T-cell (primary cell): ENCODE data around the gene HEXD. TPM values are rescaled to one million over a fixed set of nuclear protein-coding genes. Genes with fewer than 3 reads are reported as not detected.

Experiments used
- ATAC-seq, 4 experiments: fragments of 200-7000 bp in 3 of 4; fragments of 150-1000 bp in 1 of 4; cut with Tn5 transposase; replicated peaks in 1 of 4; 1 replicate in 3 of 4; 2 replicates in 1 of 4; pipeline ENCODE4 v1.10.0; 2021; ENCODE audit warnings: moderate library complexity in 3 of 4, mild to moderate bottlenecking in 2 of 4, moderate number of reproducible peaks in 1 of 4
- CTCF ChIA-PET, 2 donors: fragments of 300-600 bp; sonication (Branson Sonifier 250); formaldehyde crosslinking; loops; one replicate each; lab custom pipeline; 2022; ENCODE audit warnings: antibody characterized with exemption in 2 of 2; lab: Charles Lee
- POLR2A ChIA-PET, 2 donors: fragments of 300-600 bp; sonication (Branson Sonifier 250); formaldehyde crosslinking; loops; one replicate each; lab custom pipeline; 2022; ENCODE audit warnings: antibody characterized with exemption in 2 of 2; lab: Charles Lee
- DNase-seq, 35 experiments: peaks; one replicate each; pipeline versions ENCODE4 v3.0.0 to v3.0.0-alpha.2; 2013 to 2023
- H3K27ac ChIP-seq: one replicate; pipeline ENCODE4 v1.5.1; 2013; ENCODE audit warnings: low read length
- H3K27me3 ChIP-seq, 2 experiments: replicated peaks in 1 of 2; 1 replicate in 1 of 2; 2 replicates in 1 of 2; pipeline versions ENCODE4 v1.6.1 to v1.7.0; 2013; ENCODE audit warnings: low read length in 1 of 2, mixed read lengths in 1 of 2; ENCODE audit not compliant: control insufficient read depth in 2 of 2, insufficient read depth in 2 of 2; ENCODE audit errors: extremely low read depth in 1 of 2
- H3K36me3 ChIP-seq, 2 donors: 1 replicate in 1 of 2; 2 replicates in 1 of 2; pipeline versions ENCODE4 v1.6.1 to v1.7.0; 2013; ENCODE audit warnings: low read length in 1 of 2; ENCODE audit not compliant: control insufficient read depth in 2 of 2, insufficient read depth in 1 of 2; ENCODE audit errors: extremely low read depth in 1 of 2
- H3K4me1 ChIP-seq, 2 experiments: 1 replicate in 1 of 2; 2 replicates in 1 of 2; pipeline versions ENCODE4 v1.6.1 to v1.7.0; 2013; ENCODE audit warnings: low read length in 2 of 2, mixed read lengths in 1 of 2; ENCODE audit not compliant: insufficient read depth in 2 of 2, control insufficient read depth in 1 of 2; ENCODE audit errors: extremely low read depth in 1 of 2
- H3K4me3 ChIP-seq, 2 donors: 1 replicate in 1 of 2; 2 replicates in 1 of 2; pipeline versions ENCODE4 v1.5.1 to v1.7.0; 2013; ENCODE audit warnings: mild to moderate bottlenecking in 2 of 2, low read length in 1 of 2, moderate library complexity in 1 of 2; ENCODE audit not compliant: control insufficient read depth in 1 of 2; ENCODE audit errors: extremely low read depth in 1 of 2
- H3K9me3 ChIP-seq: 2 replicates; pipeline ENCODE4 v1.7.0; 2013
- H3K27ac Mint-ChIP-seq, 2 donors: one replicate each; pipeline ENCODE4 v1.8.0; 2020 to 2021; ENCODE audit warnings: mild to moderate bottlenecking in 2 of 2, mixed read lengths in 2 of 2
- H3K27me3 Mint-ChIP-seq, 2 donors: one replicate each; pipeline ENCODE4 v1.8.0; 2021 to 2022; ENCODE audit warnings: mixed read lengths in 2 of 2
- H3K36me3 Mint-ChIP-seq: one replicate; pipeline ENCODE4 v1.8.0; 2021; ENCODE audit warnings: mixed read lengths
- H3K4me1 Mint-ChIP-seq, 3 donors: one replicate each; pipeline ENCODE4 v1.8.0; 2020 to 2022; ENCODE audit warnings: mixed read lengths in 3 of 3, mild to moderate bottlenecking in 1 of 3
- H3K4me3 Mint-ChIP-seq, 3 donors: one replicate each; pipeline ENCODE4 v1.8.0; 2020 to 2022; ENCODE audit warnings: mild to moderate bottlenecking in 3 of 3, mixed read lengths in 3 of 3, moderate library complexity in 3 of 3
- H3K9me3 Mint-ChIP-seq, 3 donors: one replicate each; pipeline ENCODE4 v1.8.0; 2020 to 2022; ENCODE audit warnings: mixed read lengths in 3 of 3
- WGBS: methylation state at CpG from one replicate; pipeline ENCODE4 v1.1.5; 2013; ENCODE audit warnings: missing lambda C conversion rate; ENCODE audit not compliant: insufficient coverage; 5-methylcytosine and 5-hydroxymethylcytosine counted together
- total RNA-seq, 35 experiments: library from RNA in 6 of 35; stranded (reverse) in 6 of 35; fragments of 120-200 nt in 1 of 35; gene quantifications; one replicate each; pipeline versions ENCODE4 v1.2.1 to v1.2.4 and lab custom pipeline; 2013 to 2026

HEXD gene
- total RNA-seq, 5 donors from 2014 or later (not counting 1 experiment from before 2014, with no cell fraction given): 51.2 to 128 (median 113) TPM

GRCh38 chr17:82400830-82401229, 17.3 kb upstream of the HEXD start:
- H3K27ac Mint-ChIP-seq: peak overlapping the region; percentile 92 to 93
- H3K4me3 Mint-ChIP-seq: peak overlapping the region; percentile 75 to 84 (median 84)
- Histone ChIP-seq H3K27me3 (no peaks in the 10 kb centered on the region), H3K36me3 (peaks cover 9 to 11% of the 10 kb centered on the region in 2 donors), H3K4me3 (peak overlapping the region; percentile 23 to 25), H3K4me1 (peaks cover 0 to 18% of the 10 kb centered on the region in 2 experiments), H3K27ac (no peak overlapping the region), H3K9me3 (no peaks in the 10 kb centered on the region)
- POLR2A ChIA-PET: interaction anchor here in 1 of 2 donors (0.7 kb wide), 1 partner anchor 157 kb away, joined by 8 read pairs; no protein-coding TSS in a partner anchor
- ATAC-seq (peak; percentile 75 to 91 (median 90)), DNase-seq (peak in 34 of 35 experiments; percentile 14 to 71 (median 29))
- no peaks in the 10 kb centered on the region for H3K27me3 Mint-ChIP-seq
- WGBS: 3% methylated on average over 13 of the region's 19 CpGs
- H3K4me1 Mint-ChIP-seq: peaks cover 15 to 16% (median 16%) of the 10 kb centered on the region in 3 donors
- CTCF ChIA-PET: no interaction called here
- H3K9me3 Mint-ChIP-seq: no peaks in the 10 kb centered on the region
- peaks cover 15% of the 10 kb centered on the region for H3K36me3 Mint-ChIP-seq

DNA sequence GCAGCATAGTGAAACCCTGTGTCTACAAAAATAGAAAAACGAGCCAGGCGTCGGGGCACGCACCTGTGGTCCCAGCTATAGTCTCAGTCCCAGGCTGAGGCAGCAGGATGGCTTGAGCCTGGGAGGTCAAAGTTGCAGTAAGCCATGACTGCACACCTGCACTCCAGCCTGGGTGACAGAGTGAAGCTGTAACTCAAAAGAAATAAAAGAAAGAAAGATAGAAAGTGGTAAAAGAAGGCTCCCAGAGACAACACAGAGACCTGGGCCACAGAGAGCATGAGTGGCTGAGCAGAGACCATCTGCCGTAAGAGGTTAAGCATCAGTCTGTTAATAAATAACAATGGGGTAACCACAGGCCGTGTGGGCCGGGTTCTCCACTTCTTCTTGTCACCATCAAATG, 15.3 kb upstream of the HEXD start:
- 97% methylated on average over 4 of the region's 7 CpGs for WGBS
- Histone ChIP-seq H3K4me1 (peaks cover 0 to 18% of the 10 kb centered on the region in 2 experiments), H3K27me3 (no peaks in the 10 kb centered on the region), H3K9me3 (no peaks in the 10 kb centered on the region), H3K36me3 (peaks cover 8 to 9% of the 10 kb centered on the region in 2 donors), H3K4me3 (no peak overlapping the region), H3K27ac (no peak overlapping the region)
- peaks cover 15 to 16% (median 16%) of the 10 kb centered on the region in 3 donors for H3K4me1 Mint-ChIP-seq
- no peaks in the 10 kb centered on the region for H3K9me3 Mint-ChIP-seq
- H3K36me3 Mint-ChIP-seq: peaks cover 17% of the 10 kb centered on the region
- CTCF ChIA-PET: no interaction called here
- DNase-seq: no peak
- H3K4me3 Mint-ChIP-seq: no peak overlapping the region
- H3K27ac Mint-ChIP-seq: no peak overlapping the region
- ATAC-seq: no peak
- no peaks in the 10 kb centered on the region for H3K27me3 Mint-ChIP-seq
- POLR2A ChIA-PET: no interaction called here

DNA sequence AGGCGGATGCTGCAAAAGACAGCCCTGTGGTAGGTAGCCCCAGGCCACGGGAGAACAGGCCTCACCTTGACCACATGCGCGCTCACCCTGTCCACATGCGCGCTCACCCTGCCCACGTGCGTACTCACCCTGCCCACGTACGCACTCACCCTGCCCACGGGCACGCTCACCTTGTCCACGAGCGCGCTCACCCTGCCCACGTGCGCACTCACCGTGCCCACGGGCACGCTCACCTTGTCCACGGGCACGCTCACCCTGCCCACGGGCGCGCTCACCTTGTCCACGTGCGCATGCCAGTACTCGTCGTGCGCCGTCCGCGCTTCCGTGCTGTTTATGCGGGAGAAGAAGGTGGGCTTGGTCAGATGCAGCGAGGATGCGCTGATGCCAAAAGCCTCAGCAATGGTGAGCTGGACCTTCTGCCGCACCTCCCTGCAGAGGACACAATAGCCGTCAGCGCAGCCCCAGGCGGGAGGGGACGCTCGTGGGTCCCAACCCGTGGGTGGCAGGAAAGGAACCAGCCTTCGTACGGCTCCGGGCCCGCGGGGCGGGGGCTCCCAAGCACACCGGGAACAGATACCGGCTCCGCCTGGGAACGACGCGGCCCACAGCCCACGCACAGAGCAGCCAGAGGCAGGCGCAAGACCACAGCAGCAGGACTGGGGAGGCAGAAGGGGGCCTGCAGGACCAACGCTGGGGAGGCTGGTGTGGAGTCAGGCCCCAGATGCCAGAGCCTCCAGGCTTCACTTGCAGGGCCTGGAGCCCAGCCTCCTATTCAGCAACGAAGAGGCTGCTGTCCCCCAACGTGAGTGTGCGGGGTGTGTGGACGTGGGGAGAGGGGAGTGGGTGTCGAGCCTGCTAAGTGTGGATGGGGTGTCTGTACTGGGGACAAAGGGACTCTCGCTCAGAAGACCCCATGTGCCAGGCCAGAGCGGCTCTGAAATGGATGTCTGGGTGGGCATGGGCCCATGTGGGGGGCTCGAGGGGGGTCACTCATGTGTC, 14.2 kb upstream of the HEXD start:
- CTCF ChIA-PET: no interaction called here

DNA sequence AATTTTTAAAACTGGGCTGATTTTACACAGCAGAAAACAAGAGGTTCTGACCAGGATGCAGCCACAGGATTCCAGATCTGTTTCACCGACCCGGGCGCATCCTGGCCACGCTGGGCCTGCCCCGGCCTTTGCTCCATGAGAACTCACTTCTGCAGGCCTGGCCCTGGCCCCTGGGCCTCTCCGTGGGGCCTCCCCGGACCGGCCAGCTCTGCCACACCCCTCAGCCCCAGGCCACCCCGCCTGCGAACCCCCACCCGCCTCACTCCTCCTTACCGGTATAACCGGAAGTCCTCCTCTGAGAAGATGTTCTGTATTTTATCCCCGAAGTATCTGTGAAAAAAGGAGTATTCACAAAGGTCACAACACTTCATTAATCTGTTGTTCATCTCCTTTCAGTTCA, 13.1 kb upstream of the HEXD start:
- Histone ChIP-seq H3K36me3 (peaks cover 12 to 14% of the 10 kb centered on the region in 2 donors), H3K27ac (no peak overlapping the region), H3K27me3 (no peaks in the 10 kb centered on the region), H3K9me3 (no peaks in the 10 kb centered on the region), H3K4me1 (peaks cover 0 to 17% of the 10 kb centered on the region in 2 experiments), H3K4me3 (no peak overlapping the region)
- DNase-seq (no peak), ATAC-seq (no peak)
- H3K27ac Mint-ChIP-seq: no peak overlapping the region
- WGBS: 98% methylated on average over 8 of the region's 14 CpGs
- H3K27me3 Mint-ChIP-seq: no peaks in the 10 kb centered on the region
- H3K4me3 Mint-ChIP-seq: no peak overlapping the region
- CTCF ChIA-PET: no interaction called here
- peaks cover 29% of the 10 kb centered on the region for H3K36me3 Mint-ChIP-seq
- POLR2A ChIA-PET: no interaction called here
- peaks cover 15 to 20% (median 16%) of the 10 kb centered on the region in 3 donors for H3K4me1 Mint-ChIP-seq
- H3K9me3 Mint-ChIP-seq: no peaks in the 10 kb centered on the region

More for the DNA sequence above, 14.2 kb upstream of the HEXD start:
- Mint-ChIP-seq H3K4me3 (no peak overlapping the region), H3K36me3 (peaks cover 25% of the 10 kb centered on the region), H3K9me3 (no peaks in the 10 kb centered on the region), H3K27me3 (no peaks in the 10 kb centered on the region), H3K4me1 (peaks cover 15 to 16% (median 16%) of the 10 kb centered on the region in 3 donors), H3K27ac (no peak overlapping the region)
- Histone ChIP-seq H3K4me1 (peaks cover 0 to 18% of the 10 kb centered on the region in 2 experiments), H3K4me3 (no peak overlapping the region), H3K36me3 (peaks cover 9 to 12% of the 10 kb centered on the region in 2 donors), H3K9me3 (no peaks in the 10 kb centered on the region), H3K27ac (no peak overlapping the region), H3K27me3 (no peaks in the 10 kb centered on the region)
- POLR2A ChIA-PET: no interaction called here
- no peak for ATAC-seq
- 94% methylated on average over 63 of the region's 67 CpGs for WGBS
- DNase-seq: no peak

- WGBS: 96% methylated on average over 11 of the region's 14 CpGs
- Mint-ChIP-seq H3K36me3 (peaks cover 29% of the 10 kb centered on the region), H3K27me3 (no peaks in the 10 kb centered on the region), H3K4me1 (peaks cover 6 to 10% (median 7%) of the 10 kb centered on the region in 3 donors), H3K9me3 (no peaks in the 10 kb centered on the region), H3K27ac (no peak overlapping the region), H3K4me3 (no peak overlapping the region)
- Histone ChIP-seq H3K4me1 (peaks cover 0 to 8% of the 10 kb centered on the region in 2 experiments), H3K9me3 (no peaks in the 10 kb centered on the region), H3K27me3 (no peaks in the 10 kb centered on the region), H3K4me3 (no peak overlapping the region), H3K27ac (no peak overlapping the region), H3K36me3 (peaks cover 12 to 17% of the 10 kb centered on the region in 2 donors)
- DNase-seq: no peak
- POLR2A ChIA-PET: no interaction called here
- ATAC-seq: no peak
- CTCF ChIA-PET: no interaction called here
Observed at GRCh38 chr17:82406131-82406671, 11.9 kb upstream of the HEXD start.

- Histone ChIP-seq H3K4me1 (no peaks in the 10 kb centered on the region), H3K27ac (no peak overlapping the region), H3K9me3 (no peaks in the 10 kb centered on the region), H3K4me3 (no peak overlapping the region), H3K27me3 (no peaks in the 10 kb centered on the region), H3K36me3 (peaks cover 12 to 17% of the 10 kb centered on the region in 2 donors)
- DNase-seq: no peak
- H3K27me3 Mint-ChIP-seq: no peaks in the 10 kb centered on the region
- 60% methylated on average over 8 of the region's 13 CpGs for WGBS
- ChIA-PET CTCF (no interaction called here), POLR2A (interaction anchor here in 1 of 2 donors (0.6 kb wide), 1 partner anchor 1403 kb away, joined by 5 read pairs; no protein-coding TSS in a partner anchor)
- peaks cover 0 to 4% (median 0%) of the 10 kb centered on the region in 3 donors for H3K4me1 Mint-ChIP-seq
- no peak for ATAC-seq
- no peak overlapping the region for H3K4me3 Mint-ChIP-seq
- H3K36me3 Mint-ChIP-seq: peaks cover 29% of the 10 kb centered on the region
- H3K9me3 Mint-ChIP-seq: no peaks in the 10 kb centered on the region
- H3K27ac Mint-ChIP-seq: no peak overlapping the region
Observed at GRCh38 chr17:82407255-82407654, 10.9 kb upstream of the HEXD start.
